GM20431 (cell line): ENCODE measurements around the gene UBE2S.
"Not testable (repeated sequence)": the region's sequence is repeated elsewhere in the genome, so short reads cannot be mapped to it uniquely, and the experiment has no call there.

ENCODE experiments used
- in situ Hi-C: fragments of 300-500 bp; cut with MseI, MboI; formaldehyde crosslinking; loops from one replicate; pipeline ENCODE4 v1.15.0; 2020; ENCODE audit warnings: low sequenced_read_pairs; ENCODE audit not compliant: unreplicated experiment

The UBE2S gene

DNA sequence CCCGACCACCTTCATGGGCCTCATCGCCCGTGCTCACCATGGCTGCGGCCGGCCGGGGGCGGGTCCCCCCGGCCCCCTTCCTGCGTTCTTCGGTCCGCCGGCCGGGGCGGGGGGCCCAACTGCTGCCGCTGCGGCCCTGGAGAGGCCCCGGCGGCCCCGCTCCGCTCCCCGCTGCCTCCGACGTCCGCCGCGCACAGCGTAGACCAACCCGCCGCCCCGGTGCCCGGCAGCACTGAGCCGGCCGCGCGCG is at the start of gene UBE2S:
UBE2S (minus strand) TSS at position 239 of the 250 bp plus-strand sequence; CDS start at position 40, 199 bp downstream.
- in situ Hi-C loops = not testable (repeated sequence)

DNA sequence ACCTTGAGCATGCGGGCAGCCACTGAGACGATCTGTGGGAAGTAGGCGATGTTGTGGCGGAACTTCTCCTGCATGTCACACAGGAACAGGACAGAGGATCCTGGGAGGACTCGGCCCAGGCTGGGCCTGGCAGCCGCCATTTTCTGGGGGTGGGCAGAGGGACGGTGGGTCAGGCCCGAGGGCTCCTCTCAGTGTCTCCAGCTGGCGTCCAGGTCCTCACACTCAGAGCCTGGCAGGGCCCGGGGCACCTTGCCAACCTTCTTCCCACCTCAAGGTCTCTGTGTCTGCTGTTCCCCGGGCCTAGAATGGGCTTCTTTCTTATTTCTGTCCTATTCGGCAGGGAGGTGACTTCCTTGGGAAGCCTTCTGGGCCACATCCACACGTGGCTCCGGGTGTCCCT is 48.8 kb upstream of the UBE2S start:
- in situ Hi-C loops = no loop called here

DNA sequence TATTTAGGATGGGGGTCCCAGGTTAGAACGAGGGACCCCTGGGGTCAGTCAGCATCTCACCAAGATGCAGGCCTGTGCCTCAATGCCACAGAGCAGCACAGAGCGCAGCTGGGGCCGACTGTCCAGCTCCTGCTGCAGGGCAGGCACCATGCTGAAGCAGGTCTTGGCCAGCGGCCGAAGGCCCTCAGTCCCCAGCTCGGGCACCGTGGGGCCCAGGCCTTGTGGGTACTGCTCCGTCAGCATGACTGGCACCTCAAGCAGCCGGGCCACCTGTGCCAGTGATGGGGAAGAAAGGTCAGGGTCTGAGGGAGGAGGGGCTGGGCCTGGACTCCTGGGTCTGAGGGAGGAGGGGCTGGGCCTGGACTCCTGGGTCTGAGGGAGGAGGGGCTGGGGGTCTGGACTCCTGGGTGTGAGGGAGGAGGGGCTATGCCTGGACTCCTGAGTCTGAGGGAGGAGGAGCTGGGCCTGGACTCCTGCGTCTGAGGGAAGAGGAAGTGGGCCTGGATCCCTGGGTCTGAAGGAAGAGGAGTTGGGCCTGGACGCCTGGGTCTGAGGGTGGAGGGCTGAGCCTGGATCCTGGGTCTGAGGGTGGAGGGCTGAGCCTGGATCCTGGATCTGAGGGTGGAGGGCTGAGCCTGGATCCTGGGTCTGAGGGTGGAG is 48.1 kb upstream of the UBE2S start:
- in situ Hi-C loops = no loop called here

DNA sequence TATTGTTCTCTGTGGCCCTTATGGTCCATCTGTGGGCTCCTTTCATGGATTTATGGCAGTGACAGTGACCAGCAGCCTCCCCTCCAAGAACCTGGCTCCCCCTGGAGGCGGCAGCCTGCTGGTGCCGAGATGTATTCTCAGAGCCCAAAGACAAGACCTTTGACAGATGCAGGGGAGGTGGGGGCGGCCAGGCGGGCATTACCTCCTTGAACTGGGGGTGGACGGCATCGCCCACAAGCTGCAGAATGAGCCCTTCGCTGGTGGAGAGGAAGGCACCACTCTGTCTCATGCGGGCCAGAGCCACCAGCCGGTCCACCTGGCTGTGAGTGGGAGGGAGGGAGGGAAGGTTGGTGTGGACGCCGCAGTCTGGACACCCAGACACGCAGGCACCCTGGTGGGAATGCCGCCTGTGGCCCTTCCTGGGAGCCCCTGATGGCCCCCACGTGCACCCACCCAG is 47.2 kb upstream of the UBE2S start:
- in situ Hi-C loops = no loop called here

DNA sequence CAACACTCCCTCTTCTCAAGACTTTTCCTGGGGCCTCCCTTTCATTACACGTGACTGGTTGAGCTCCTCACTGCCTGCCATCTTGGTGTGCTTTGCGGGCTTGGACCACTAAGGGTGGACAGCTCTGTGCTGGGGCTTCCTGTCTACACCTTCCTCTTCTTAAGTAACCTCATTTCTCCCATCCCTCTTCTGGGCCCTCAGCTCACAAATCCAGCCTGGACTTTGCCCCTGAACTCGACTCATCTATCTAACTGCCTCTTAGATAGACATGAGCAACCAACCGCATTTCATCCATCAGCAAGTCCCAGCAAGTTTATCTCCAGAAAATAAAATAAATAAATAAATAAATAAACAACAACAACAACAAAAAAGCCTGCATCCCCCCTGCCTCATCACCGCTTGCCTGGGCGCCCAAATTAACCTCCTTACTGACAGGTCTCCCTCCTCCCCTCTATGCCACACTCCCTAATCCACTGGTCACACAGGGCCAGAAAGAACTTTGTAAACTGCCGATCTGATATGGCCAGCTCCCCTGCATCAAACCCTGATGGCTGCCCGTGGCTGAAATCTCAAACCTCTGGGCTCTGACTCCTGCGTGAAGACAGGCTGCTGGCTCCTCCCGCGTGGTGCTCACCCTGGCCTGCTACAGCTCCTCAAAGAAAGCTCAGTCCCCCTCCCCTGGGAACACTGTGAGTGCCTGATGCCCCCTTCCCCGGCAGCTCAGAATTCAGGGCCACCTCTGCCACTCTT is 46.1 kb upstream of the UBE2S start:
- in situ Hi-C loops = no loop called here

DNA sequence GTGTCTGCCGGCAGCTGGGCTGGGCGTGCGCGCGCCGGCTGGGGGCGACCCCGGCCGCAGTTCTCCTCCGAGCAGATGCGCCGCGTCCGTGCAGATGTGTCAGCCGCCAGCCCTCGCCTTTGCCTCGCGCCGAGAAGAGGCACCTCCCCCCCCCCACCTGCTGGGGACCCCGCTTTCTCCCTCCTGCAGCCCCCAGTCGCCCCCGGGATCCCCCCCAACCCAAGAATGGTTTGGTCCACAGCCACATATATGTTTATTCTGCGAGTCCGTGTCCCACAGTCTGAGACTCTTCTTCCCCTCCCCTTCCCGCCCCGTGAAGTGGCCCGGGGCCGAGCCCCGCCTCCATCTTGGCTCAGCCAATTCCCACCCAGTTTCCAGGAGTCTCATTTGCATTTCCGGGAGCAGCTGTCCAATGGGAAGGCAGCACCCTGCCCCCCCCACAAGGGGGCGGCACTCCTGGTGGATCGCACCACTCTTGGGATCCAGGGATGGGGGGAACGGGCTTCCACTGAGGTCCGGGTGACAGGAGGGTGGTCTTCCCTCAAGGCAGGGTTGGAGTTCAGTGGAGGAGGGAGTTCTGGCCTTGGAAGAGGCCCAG is 45.3 kb upstream of the UBE2S start:
- in situ Hi-C loops = no loop called here

DNA sequence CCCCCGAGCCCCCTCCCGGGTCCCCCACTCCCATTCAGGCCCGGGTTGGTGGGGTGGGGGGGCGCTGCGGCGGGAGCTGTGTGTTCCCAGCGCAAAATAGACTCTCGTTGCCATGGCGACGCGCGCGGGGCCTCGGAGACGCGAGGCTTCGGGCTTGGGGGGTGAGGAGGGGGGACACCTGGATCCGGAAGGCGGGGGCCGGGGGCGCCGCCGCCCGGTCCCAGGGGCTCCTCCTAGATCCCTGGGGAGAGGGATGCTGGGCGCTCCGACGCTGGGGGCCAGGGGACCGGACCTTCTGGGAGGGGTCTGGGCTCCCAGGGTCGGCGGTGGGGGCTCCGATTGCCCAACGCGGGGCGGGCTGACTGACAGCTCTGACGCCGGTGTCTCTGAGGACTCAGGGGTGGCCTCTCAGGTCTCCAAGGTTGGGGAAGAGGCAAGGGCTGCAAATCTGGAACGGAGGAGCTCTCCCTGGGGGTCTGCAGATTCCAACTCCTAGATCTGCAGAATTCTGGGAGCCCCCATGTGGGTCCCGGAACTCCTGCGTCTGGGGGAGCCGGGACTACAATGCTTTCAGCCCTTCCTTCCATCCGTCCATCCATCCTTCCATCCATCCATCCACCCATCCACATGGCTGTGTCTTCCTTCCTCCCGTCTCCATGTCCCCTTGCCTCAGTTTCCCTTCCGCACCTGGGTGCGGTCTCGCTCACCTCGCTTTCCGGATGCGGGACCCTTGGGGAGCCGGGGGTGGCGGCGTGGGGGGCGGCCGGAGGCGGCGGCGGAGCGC is 44.6 kb upstream of the UBE2S start:
- in situ Hi-C loops = no loop called here

DNA sequence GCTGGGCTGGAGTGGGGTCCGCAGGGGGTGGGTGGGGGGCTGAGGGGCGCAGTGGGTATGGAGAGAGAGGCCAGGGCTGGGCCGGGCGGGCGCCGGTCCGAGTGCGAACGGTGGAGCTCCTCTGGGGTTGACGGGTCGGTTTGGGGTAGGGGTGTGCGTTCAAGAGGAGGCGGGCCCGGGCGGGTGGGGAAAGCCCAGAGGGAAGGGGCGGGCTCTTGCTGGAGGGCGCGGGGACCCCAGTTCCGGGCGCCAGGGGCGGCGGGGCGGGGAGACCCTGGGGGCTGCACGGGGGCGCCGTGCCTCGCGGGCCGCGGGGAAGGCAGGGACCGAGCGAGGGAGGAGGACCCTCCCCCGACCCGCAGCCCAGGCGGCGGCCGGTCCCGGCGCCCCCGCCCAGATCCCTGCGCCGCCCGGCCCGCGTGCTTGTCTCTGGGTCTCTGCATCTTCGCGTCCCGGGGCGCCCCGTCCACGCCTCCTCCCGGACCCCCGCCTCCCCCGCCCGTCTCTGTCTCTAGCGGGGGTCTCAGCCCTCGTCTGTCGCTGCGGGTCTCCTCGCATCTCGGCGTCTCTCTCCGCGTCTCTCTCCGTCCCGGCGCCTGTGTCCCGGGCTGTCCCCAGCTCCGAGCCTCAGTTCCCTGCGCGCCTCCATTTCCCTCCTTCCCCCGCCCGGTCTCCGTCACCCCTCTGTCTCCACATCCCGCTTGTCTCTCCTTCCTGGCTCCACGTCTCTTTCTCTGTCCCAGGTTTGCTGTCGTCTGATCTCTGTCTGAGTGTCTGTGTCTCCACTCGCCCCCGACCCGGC is 43.8 kb upstream of the UBE2S start:
- in situ Hi-C loops = no loop called here

DNA sequence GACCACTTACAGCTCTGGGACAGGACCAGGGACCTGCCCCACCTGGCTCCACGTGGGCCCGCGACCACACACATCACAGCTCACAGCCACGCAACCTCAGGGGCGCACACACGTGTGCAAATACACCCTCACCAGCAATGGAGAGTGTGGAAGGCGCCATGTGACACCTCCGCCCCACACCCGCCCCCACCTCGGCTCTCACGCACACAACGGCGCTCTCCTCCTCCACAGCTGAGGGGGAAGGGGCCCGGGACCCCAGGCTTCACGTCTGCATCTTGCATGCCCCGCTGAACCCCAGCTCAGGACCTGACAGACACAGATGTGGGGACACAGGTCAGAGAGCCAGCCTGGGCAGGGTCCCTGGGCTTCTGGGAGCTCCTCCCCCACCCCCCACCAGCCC is 41.9 kb upstream of the UBE2S start:
- in situ Hi-C loops = no loop called here

DNA sequence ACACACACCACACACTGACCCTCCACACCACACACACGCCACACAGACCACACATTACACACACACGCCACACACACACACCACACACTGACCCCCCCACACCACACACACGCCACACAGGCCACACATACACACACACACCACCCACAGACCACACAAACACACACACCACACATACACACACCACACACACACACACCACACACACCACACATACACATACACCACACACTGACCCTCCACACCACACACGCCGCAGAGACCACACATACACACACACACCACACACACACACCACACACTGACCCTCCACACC is 40.5 kb upstream of the UBE2S start:
- in situ Hi-C loops = not testable (repeated sequence)

DNA sequence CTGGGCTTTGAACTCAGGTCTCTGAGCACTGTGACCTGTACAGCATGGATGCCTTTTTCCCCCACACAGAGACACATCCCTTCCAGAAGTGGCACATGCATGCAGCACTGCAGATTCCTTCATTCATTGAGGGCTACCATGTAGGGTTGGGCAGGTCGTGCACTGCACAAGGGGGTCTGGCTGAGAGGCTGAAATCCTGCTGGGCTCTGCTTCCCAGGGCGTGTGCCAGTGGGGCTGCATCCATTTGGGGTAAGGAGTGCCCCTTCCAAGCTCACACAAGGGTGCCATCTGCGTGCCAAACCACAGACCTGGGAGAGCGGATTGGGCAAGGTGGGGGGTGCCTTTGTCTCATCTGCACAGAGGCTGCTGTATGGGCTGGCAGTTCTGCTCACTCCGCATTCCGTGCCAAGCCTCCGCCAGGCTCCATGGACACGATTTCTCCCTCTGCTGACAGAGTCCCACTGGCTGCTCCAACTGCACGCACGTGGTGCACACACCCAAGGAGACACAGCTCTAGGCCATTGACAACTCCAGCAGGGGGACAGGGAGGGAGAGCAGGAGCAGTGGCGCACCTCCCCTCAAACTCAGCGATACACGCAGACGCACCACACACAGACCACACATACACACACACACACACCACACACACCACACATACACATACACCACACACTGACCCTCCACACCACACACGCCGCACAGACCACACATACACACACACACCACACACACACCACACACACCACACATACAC is 40.0 kb upstream of the UBE2S start:
- in situ Hi-C loops = no loop called here

DNA sequence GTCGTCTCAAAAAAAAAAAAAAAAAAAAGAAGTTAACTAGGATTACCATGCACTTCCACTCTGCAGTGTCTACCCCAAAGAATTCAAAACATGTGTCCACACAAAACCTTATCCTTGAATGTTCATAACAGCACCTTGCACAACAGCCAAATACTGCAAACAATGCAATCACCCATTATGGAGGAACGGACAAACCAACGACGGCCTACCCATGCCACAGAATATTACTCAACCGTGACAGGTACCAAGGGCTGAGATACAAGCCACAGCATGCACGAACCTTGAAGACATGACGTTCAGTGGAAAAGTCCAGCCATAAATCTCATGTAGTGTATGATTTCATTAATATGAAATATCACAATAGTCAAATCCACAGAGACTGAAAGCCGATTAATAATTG is 38.5 kb upstream of the UBE2S start:
- in situ Hi-C loops = no loop called here

DNA sequence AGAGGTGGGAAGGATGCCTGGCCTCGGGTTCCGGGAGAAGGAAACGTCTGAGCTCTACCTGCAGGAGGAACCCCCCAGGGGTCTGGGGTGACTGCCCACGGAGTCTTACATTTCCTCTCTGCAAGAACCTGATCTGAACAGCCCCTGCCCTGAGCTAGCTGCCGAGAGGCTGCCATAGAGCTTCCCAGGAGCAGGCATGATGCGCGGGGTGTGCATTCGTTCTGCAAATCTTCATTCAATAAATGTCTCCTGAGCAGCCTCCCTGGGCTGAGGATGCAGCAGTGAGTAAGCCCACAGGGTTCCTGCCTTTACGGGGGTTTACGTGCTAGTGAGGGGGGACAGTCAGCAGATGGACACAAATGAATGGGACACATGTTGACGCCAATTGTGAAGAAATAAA is 37.1 kb upstream of the UBE2S start:
- in situ Hi-C loops = no loop called here

DNA sequence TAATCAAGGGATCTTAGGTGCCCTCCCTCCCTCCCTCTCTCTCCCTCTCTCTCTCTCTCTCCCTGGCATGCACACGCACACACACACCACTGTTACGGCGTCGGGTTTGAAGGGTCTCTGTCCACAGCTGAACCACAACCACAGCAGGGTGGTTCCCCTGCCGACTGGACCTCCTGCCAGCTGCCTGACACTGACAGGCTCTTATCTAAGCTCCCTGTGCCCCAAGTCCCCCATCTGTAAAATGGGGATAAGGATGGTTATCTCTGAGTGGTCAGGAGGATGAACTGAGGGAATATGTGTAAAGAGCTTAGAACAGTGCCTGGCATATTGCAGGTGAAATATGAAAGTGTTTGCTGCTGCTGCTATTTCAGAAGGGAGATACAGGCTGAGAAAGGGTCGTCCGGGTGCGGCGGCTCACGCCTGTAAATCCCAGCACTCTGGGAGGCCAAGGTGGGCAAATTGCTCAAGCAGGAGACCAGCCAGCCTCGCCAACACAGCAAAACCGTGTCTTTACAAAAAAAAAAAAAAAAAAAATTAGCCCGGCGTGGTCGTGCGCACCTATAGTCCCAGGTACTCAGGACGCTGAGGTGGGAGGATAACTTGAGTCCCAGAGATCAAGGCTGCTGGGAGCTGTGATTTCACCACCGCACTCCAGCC is 36.4 kb upstream of the UBE2S start:
- in situ Hi-C loops = no loop called here

DNA sequence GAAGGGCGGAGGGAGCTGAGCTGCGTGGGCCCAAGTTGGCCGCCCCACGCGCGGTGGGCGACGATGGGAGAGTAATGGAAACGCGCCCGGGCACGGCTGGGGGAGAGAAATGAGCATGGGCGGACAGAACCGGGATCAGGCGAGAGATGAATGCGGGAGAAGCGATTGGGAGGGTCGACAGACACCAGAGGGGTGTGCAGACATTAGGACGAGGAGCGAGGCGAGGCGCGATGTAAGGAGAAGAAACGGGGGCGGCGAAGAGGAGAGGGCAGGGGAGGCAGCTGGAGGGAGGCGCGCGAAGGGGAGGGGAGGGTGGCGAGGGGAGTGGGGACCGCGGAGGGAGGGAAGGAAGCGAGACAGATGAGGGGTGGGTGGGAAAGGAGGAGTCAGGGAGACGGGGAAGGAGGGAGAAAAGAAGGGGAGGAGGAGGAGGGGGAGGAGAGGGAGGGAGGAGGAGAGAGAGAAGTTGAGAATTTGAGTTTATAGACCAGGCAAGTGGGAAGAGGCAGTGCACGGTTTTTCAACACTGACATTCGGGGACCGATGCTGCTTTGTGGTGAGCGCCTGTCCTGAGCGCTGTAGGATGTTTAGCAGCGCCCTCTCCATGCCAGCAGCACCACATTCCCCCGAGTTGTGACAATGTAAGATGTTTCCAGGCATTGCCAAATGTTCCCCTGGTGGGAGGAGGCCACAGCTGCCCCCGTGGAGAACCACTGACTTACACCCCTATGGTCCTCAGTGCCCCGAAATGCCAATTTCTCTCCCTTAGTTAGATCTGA is 35.6 kb upstream of the UBE2S start, which contains the start of gene SHISA7:
SHISA7 (minus strand) TSS at position 256 of the 779 bp plus-strand sequence. CDS start 437 bp downstream, outside the sequence.
- in situ Hi-C loops = no loop called here

DNA sequence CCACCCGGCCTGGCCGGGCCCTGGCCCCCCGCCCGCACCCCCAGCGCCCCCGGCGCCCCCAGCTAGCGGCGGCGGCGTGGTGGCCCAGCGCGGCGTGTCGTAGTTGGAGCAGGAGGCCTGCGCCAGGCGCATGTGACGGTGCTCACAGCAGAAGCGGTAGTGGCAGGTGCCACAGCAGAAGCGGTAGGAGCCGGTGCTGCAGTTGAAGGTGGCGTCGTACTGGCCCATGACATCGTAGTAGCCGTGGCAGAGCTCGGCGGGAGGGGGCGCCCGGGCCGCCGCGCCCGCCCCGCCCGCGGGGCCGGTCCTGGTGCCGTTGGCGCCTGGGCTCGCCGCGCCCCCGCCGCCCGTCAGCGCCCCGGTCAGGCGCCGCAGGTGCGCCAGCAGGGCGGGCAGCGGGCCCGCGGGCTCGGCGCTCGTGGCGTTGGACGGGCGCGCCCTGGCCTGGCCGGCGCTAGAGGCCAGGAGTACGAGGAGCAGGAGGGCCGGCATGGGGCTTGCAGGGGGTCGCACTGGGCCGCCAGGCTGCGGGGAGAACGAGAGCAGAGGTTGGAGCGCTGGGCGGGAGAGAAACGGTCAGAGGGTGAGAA is 34.9 kb upstream of the UBE2S start:
- in situ Hi-C loops = no loop called here

DNA sequence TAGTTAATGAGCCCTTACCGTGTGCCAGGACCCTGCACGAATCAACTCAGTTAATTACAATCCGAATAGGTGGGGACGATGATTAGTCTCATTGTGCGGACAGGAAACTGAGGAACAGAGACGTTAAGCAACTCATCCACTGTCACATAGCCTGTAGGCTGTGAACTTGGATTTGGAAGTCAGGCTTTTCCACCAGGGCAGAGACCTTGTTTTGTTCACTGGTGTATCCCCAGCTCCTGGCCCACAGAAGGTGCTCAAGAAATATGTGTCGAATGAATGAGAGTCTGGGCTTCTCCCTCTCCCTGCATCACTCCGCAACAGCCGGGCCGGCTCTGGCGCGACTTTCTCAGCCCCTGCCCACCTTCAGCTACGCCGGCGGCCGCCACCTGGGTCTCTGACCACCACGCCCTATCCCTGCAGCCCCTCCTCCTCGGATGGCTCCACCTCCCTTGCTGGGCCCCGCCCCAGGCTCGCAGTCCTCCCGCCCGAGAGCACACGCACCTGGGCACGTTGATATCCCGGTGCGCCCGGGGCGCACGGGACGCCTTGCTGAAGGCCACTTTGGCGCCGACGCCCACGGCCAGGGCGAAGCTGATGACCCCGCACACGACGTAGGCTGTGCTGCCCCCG is 34.2 kb upstream of the UBE2S start:
- in situ Hi-C loops = no loop called here
